Mesenchymal stem cell (in vitro differentiated cells and primary cell): ENCODE measurements around the gene CELA2B.
"Not testable (repeated sequence)": the region's sequence is repeated elsewhere in the genome, so short reads cannot be mapped to it uniquely, and the experiment has no call there.

Experiments used
- DNase-seq: peaks from one replicate; pipeline ENCODE4 v3.0.0-alpha.2; 2013
- H2AFZ ChIP-seq: one replicate; pipeline ENCODE4 v1.6.1; 2013; ENCODE audit warnings: low read depth, mild to moderate bottlenecking, control low read depth, inconsistent platforms, low read length, moderate library complexity
- H2AK5ac ChIP-seq: 2 replicates; pipeline ENCODE4 v1.6.1; 2013; ENCODE audit warnings: low read length, moderate library complexity, mild to moderate bottlenecking, inconsistent platforms; ENCODE audit not compliant: severe bottlenecking
- H2BK120ac ChIP-seq: one replicate; pipeline ENCODE4 v1.6.1; 2013; ENCODE audit warnings: low read depth, mild to moderate bottlenecking, inconsistent platforms, low read length, moderate library complexity
- H2BK12ac ChIP-seq, 2 experiments: one replicate each; pipeline ENCODE4 v1.6.1; 2013; ENCODE audit warnings: inconsistent platforms in 2 of 2, low read length in 2 of 2, mild to moderate bottlenecking in 2 of 2, moderate library complexity in 2 of 2, control low read depth in 1 of 2
- H2BK15ac ChIP-seq: one replicate; pipeline ENCODE4 v1.6.1; 2013; ENCODE audit warnings: mild to moderate bottlenecking, low read depth, inconsistent platforms; ENCODE audit not compliant: poor library complexity, severe bottlenecking
- H2BK5ac ChIP-seq: 2 replicates; pipeline ENCODE4 v1.6.1; 2013; ENCODE audit warnings: low read depth, mild to moderate bottlenecking, low read length, control low read depth, inconsistent platforms; ENCODE audit not compliant: poor library complexity, severe bottlenecking
- H3K14ac ChIP-seq, 2 experiments: one replicate each; pipeline ENCODE4 v1.6.1; 2013; ENCODE audit warnings: inconsistent platforms in 2 of 2, low read length in 2 of 2, control low read depth in 1 of 2, mild to moderate bottlenecking in 1 of 2, moderate library complexity in 1 of 2
- H3K18ac ChIP-seq, 2 experiments: one replicate each; pipeline ENCODE4 v1.6.1; 2013; ENCODE audit warnings: inconsistent platforms in 2 of 2, low read length in 2 of 2, control low read depth in 1 of 2, low read depth in 1 of 2, mild to moderate bottlenecking in 1 of 2
- H3K23ac ChIP-seq, 2 experiments: one replicate each; pipeline ENCODE4 v1.6.1; 2013; ENCODE audit warnings: inconsistent platforms in 2 of 2, low read length in 2 of 2, mild to moderate bottlenecking in 2 of 2, moderate library complexity in 2 of 2, control low read depth in 1 of 2
- H3K27ac ChIP-seq: 2 replicates; pipeline ENCODE4 v1.5.1; 2013; ENCODE audit warnings: mild to moderate bottlenecking, moderate library complexity, low read length, control low read depth, inconsistent platforms; ENCODE audit not compliant: poor library complexity, severe bottlenecking
- H3K27me3 ChIP-seq, 2 experiments: 2 replicates each; pipeline versions ENCODE4 v1.6.1 to v1.7.0; 2013; ENCODE audit warnings: low read length in 2 of 2, mild to moderate bottlenecking in 2 of 2, moderate library complexity in 2 of 2, control low read depth in 1 of 2, inconsistent platforms in 1 of 2; ENCODE audit not compliant: control insufficient read depth in 1 of 2, insufficient read depth in 1 of 2
- H3K36me3 ChIP-seq, 2 experiments: 2 replicates each; pipeline versions ENCODE4 v1.6.1 to v1.7.0; 2013; ENCODE audit warnings: low read length in 2 of 2, control low read depth in 1 of 2, inconsistent platforms in 1 of 2, low read depth in 1 of 2, mild to moderate bottlenecking in 1 of 2; ENCODE audit not compliant: insufficient read depth in 2 of 2, control insufficient read depth in 1 of 2
- H3K4ac ChIP-seq, 2 experiments: one replicate each; pipeline ENCODE4 v1.6.1; 2013; ENCODE audit warnings: inconsistent platforms in 2 of 2, low read length in 2 of 2, mild to moderate bottlenecking in 2 of 2, moderate library complexity in 2 of 2, control low read depth in 1 of 2, low read depth in 1 of 2
- H3K4me1 ChIP-seq: 2 replicates; pipeline ENCODE4 v1.6.1; 2013; ENCODE audit warnings: low read depth, low read length, control low read depth; ENCODE audit not compliant: control insufficient read depth, insufficient read depth
- H3K4me2 ChIP-seq: 2 replicates; pipeline ENCODE4 v1.6.1; 2013; ENCODE audit warnings: low read length, mild to moderate bottlenecking, inconsistent platforms; ENCODE audit not compliant: poor library complexity, severe bottlenecking
- H3K4me3 ChIP-seq, 2 experiments: 2 replicates each; pipeline versions ENCODE4 v1.5.1 to v1.7.0; 2013; ENCODE audit warnings: low read length in 2 of 2, mild to moderate bottlenecking in 2 of 2, control low read depth in 1 of 2, low read depth in 1 of 2; ENCODE audit not compliant: insufficient read depth in 1 of 2
- H3K79me1 ChIP-seq: replicated peaks from 2 replicates; pipeline ENCODE4 v1.6.1; 2013; ENCODE audit warnings: mild to moderate bottlenecking, control low read depth, low read length, inconsistent platforms; ENCODE audit not compliant: poor library complexity, severe bottlenecking
- H3K9ac ChIP-seq: 2 replicates; pipeline ENCODE4 v1.7.0; 2013; ENCODE audit warnings: mild to moderate bottlenecking, low read length, moderate library complexity
- H3K9me3 ChIP-seq: 2 replicates; pipeline ENCODE4 v1.7.0; 2013; ENCODE audit warnings: mild to moderate bottlenecking, low read length; ENCODE audit not compliant: control insufficient read depth
- H4K8ac ChIP-seq: one replicate; pipeline ENCODE4 v1.6.1; 2013; ENCODE audit warnings: inconsistent platforms, mild to moderate bottlenecking, low read length, moderate library complexity
- H4K91ac ChIP-seq: one replicate; pipeline ENCODE4 v1.6.1; 2013; ENCODE audit warnings: mild to moderate bottlenecking, low read length, inconsistent platforms
- WGBS: methylation state at CpG from one replicate; pipeline ENCODE4 v1.1.7; 2013; ENCODE audit warnings: mixed read lengths; 5-methylcytosine and 5-hydroxymethylcytosine counted together

The CELA2B gene

DNA sequence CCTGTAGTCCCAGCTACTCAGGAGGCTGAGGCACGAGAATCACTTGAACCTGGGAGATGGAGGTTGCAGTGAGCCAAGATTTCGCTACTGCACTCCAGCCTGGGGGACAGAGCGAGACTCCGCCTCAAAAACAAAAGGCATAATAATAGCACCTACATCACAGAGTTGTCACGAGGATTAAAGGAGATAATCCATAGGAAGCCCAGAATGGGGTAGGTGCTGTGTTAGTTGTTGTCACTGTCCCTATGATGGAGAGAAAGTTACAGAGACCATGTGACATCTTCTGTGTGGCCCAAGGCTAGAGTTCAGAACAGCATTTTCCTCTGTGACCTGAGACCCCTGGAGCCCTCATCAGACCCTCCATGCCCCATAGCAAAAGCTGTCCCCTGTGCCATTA lies 12.0 kb upstream of the CELA2B start:
- not testable (repeated sequence) for H2BK12ac ChIP-seq, H4K8ac ChIP-seq, H3K9me3 ChIP-seq, H3K4me3 ChIP-seq, H3K14ac ChIP-seq, H3K9ac ChIP-seq, H2BK15ac ChIP-seq, H2AFZ ChIP-seq, H3K4me1 ChIP-seq, DNase-seq, H3K4me2 ChIP-seq, H3K23ac ChIP-seq, H2BK120ac ChIP-seq, H3K27ac ChIP-seq, H3K18ac ChIP-seq, H4K91ac ChIP-seq, H3K79me1 ChIP-seq, H2BK5ac ChIP-seq, H3K4ac ChIP-seq, H3K36me3 ChIP-seq, H2AK5ac ChIP-seq
- 83% methylated on average over 2 of the region's 5 CpGs for WGBS
- H3K27me3 ChIP-seq, result peaks cover 0 to 13% of the 10 kb centered on the region in 2 experiments

DNA sequence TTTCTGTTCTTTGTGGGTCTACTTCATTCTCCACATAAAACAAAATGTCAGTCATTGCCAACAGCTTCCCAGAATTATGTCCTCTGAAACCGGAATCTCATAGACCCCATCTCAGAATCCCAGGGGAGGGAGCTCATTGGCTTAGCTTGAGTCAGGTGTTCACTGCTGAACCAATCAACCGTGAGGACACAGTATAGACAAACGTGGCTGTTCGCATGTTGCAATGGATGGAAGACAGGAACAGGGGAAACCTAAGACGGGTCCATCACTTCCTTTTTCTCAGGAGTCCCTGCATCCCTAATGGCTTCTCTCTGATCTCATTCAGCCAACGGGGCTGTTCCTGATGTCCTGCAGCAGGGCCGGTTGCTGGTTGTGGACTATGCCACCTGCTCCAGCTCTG lies 10.2 kb upstream of the CELA2B start:
- H2BK120ac ChIP-seq, result no peak overlapping the region
- no peaks in the 10 kb centered on the region for H3K9me3 ChIP-seq
- H3K4me3 ChIP-seq, result no peak overlapping the region
- no peak overlapping the region for H3K4ac ChIP-seq
- no peak overlapping the region for H2BK12ac ChIP-seq
- peaks cover 0 to 17% of the 10 kb centered on the region in 2 experiments for H3K27me3 ChIP-seq
- H3K9ac ChIP-seq, result no peak overlapping the region
- no peak overlapping the region for H3K14ac ChIP-seq
- H3K27ac ChIP-seq, result no peak overlapping the region
- H2BK15ac ChIP-seq, result no peak overlapping the region
- no peak overlapping the region for H3K23ac ChIP-seq
- no peak overlapping the region for H2BK5ac ChIP-seq
- no peak overlapping the region for H2AK5ac ChIP-seq
- H3K79me1 ChIP-seq, result no peaks in the 10 kb centered on the region
- no peak overlapping the region for H3K18ac ChIP-seq
- no peaks in the 10 kb centered on the region for H3K4me1 ChIP-seq
- H3K4me2 ChIP-seq, result no peak overlapping the region
- no peak overlapping the region for H2AFZ ChIP-seq
- 89% methylated on average over 7 of the region's 7 CpGs for WGBS
- H3K36me3 ChIP-seq, result no peaks in the 10 kb centered on the region
- no peak overlapping the region for H4K91ac ChIP-seq
- no peak overlapping the region for H4K8ac ChIP-seq
- no peak for DNase-seq

DNA sequence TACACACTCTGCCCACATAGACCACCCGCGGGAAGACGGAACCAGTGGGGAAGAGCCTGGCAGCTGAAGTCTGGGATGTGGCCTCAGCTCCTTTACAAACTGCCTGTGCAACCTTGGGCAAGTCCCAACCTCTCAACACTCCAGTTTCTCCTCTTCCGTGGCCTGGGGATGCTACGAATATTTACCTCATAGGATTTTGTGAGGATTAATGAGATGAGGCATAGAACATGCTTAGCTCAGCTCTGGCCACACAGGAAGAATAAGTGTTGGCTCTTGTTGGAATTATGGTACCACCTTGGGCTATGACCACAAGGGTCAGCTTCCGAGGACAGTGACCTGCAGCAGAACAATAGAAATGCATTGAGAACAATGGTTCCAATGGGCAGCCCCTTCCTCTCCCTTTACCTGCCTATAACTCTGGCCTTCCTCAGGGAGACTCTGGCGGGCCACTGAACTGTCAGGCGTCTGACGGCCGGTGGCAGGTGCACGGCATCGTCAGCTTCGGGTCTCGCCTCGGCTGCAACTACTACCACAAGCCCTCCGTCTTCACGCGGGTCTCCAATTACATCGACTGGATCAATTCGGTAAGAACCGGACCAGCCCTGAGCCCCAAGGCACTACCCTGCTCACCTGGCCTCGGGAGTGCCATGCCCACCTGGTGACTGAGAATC lies 8.8 kb upstream of the CELA2B start:
- H3K79me1 ChIP-seq, H2BK15ac ChIP-seq, H3K4me2 ChIP-seq, H4K8ac ChIP-seq, H2AK5ac ChIP-seq, DNase-seq, H3K9ac ChIP-seq, H3K4me1 ChIP-seq, H3K4me3 ChIP-seq, H2AFZ ChIP-seq, H3K14ac ChIP-seq, H2BK12ac ChIP-seq, H2BK120ac ChIP-seq, H4K91ac ChIP-seq, H3K36me3 ChIP-seq, H3K18ac ChIP-seq, H3K27ac ChIP-seq, H3K9me3 ChIP-seq, H3K4ac ChIP-seq, H2BK5ac ChIP-seq, H3K23ac ChIP-seq: not testable (repeated sequence)
- 93% methylated on average over 19 of the region's 22 CpGs for WGBS
- peaks cover 0 to 17% of the 10 kb centered on the region in 2 experiments for H3K27me3 ChIP-seq

DNA sequence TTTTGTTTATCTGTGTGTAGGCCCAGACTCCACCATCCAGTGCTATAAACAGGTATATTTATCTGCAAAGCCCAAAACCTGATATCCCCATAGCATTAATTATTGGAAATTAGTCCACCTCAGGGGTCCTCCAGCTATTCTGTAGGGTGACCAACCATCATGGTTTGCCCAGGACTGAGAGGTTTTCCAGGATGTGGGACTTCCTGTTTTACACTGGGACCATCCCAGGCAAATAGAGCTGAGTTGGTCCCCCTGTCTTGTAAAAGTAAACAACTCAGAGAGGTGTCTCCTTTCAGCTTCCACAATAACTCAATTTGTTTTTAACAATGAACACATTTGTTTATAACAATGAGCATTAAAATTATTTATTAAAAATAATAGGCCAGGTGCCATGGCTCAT lies 7.8 kb upstream of the CELA2B start:
- H3K27me3 ChIP-seq, result peaks cover 0 to 17% of the 10 kb centered on the region in 2 experiments
- H2AFZ ChIP-seq, result no peak overlapping the region
- no peak overlapping the region for H3K27ac ChIP-seq
- no peak overlapping the region for H3K4ac ChIP-seq
- no peak overlapping the region for H3K4me3 ChIP-seq
- H4K91ac ChIP-seq, result no peak overlapping the region
- H4K8ac ChIP-seq, result no peak overlapping the region
- H3K36me3 ChIP-seq, result no peaks in the 10 kb centered on the region
- no peak overlapping the region for H2BK12ac ChIP-seq
- no peaks in the 10 kb centered on the region for H3K9me3 ChIP-seq
- H3K9ac ChIP-seq, result no peak overlapping the region
- no peaks in the 10 kb centered on the region for H3K4me1 ChIP-seq
- H3K18ac ChIP-seq, result no peak overlapping the region
- H2AK5ac ChIP-seq, result no peak overlapping the region
- H2BK15ac ChIP-seq, result no peak overlapping the region
- H3K23ac ChIP-seq, result no peak overlapping the region
- no peak overlapping the region for H3K14ac ChIP-seq
- no peak overlapping the region for H2BK5ac ChIP-seq
- H2BK120ac ChIP-seq, result no peak overlapping the region
- H3K4me2 ChIP-seq, result no peak overlapping the region
- H3K79me1 ChIP-seq, result no peaks in the 10 kb centered on the region
- no peak for DNase-seq
